Upper lobe of left lung (tissue), 4 donors: ENCODE data around the gene AGAP1.

Source experiments
- CTCF ChIP-seq, 6 experiments: fragments of 450-650 bp in 4 of 6; fragments of 200-600 bp in 2 of 6; sonication (generic) in 2 of 6; IDR thresholded peaks; one replicate each; pipeline ENCODE4 v1.5.1; 2016 to 2019; ENCODE audit warnings: antibody characterized with exemption in 6 of 6
- EP300 ChIP-seq, 4 donors: sonication (generic); formaldehyde crosslinking; IDR thresholded peaks; one replicate each; pipeline ENCODE4 v1.5.1; 2017; ENCODE audit warnings: antibody characterized with exemption in 4 of 4, control low read depth in 2 of 4
- POLR2A ChIP-seq, 4 donors: fragments of 450-650 bp; IDR thresholded peaks; one replicate each; pipeline ENCODE4 v1.5.1; 2016 to 2017; ENCODE audit warnings: antibody characterized with exemption in 4 of 4, mild to moderate bottlenecking in 2 of 4

GRCh38 chr2:235702186-235702585 is 208.3 kb downstream of the AGAP1 start:
- TF ChIP-seq CTCF (IDR thresholded peaks at IDR 0.05), result no peak
- no peak for TF ChIP-seq EP300 (IDR thresholded peaks at IDR 0.05)
- TF ChIP-seq POLR2A (IDR thresholded peaks at IDR 0.05), result no peak
